SH-SY5Y (cell line): ENCODE results near the gene BACH2.

Source experiments
- GATA2 ChIP-seq: IDR thresholded peaks from 2 replicates; pipeline ENCODE4 v1.6.1; 2011; ENCODE audit warnings: mild to moderate bottlenecking, low read depth, low read length
- GATA3 ChIP-seq: IDR thresholded peaks from 2 replicates; pipeline ENCODE4 v1.6.1; 2011; ENCODE audit warnings: low read depth, mild to moderate bottlenecking, low read length, moderate library complexity

GRCh38 chr6:89910902-89911240, 385.8 kb downstream of the BACH2 start:
- TF ChIP-seq GATA2 = no peak
- TF ChIP-seq GATA3 = no peak
